Hippocampal formation (tissue), 2 donors: ENCODE results near the gene PERM1.
A peak's percentile ranks its signal among the peaks of the same experiment; 100 is the strongest.

Experiments
- DNase-seq, 2 donors: peaks; one replicate each; lab custom pipeline; 2025; lab: John Stamatoyannopoulos, UW

The PERM1 gene

DNA sequence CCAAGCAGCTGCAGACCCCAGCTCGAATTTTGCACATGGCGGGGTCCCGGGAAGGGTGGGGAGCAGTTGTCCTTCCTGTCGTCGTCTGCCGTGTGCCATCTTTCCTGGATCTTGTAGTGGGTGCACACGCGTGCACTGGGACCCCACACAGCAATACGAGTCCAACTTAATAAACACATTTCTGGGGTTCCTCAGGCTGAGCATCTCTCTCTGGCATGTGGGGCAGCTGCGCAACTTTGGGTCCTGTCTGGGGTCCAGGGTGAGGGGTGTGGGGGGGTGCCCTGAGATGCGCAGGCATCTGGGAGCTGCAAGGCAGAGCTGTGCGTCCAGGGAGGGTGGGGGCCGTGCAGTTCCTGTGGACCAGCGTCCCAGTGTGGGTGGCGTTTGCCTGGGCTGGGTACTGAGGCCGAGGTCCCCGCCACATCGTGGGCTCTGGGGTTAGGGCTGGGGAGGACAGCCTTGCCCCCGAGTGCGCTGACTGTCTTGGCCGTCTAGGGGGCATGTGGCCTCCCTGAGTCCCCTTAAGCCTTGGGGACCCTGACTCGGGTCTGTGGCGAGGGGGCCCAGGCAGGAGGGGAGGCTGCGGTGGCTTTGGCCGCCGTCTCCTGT is 16.3 kb downstream of the PERM1 start:
- no peak for DNase-seq

- no peak for DNase-seq
Observed at GRCh38 chr1:964691-965525, 17.0 kb downstream of the PERM1 start.

DNA sequence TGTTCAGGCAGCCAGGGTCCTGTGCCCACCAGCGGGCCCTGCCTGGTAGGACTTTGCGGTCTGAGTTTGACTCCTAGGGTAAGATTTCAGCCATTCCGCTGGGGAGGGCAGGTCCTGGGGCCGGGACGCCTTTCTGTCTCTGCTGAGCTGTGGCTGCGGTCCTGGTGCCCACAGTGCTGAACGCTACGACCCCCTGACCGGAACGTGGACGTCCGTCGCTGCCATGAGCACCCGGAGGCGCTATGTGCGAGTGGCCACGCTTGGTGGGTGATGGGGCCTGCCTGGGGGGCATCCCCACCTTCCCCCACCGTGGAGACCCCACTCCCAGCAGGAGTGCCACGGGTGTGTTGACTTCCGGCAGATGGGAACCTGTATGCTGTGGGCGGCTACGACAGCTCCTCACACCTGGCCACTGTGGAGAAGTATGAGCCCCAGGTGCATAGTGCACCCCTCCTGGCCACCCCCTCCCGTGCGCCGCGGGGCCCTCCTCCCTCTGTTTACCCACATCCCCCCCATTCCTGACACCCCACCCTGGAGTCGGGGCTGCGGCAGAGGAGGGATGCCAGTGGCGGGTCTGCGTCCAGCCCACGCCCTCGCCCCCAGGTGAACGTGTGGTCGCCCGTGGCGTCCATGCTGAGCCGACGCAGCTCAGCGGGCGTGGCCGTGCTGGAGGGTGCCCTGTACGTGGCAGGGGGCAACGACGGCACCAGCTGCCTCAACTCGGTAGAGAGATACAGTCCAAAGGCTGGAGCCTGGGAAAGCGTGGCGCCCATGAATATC is 18.0 kb downstream of the PERM1 start:
- no peak for DNase-seq

GRCh38 chr1:963301-963651 is 18.6 kb downstream of the PERM1 start:
- DNase-seq, result no peak

DNA sequence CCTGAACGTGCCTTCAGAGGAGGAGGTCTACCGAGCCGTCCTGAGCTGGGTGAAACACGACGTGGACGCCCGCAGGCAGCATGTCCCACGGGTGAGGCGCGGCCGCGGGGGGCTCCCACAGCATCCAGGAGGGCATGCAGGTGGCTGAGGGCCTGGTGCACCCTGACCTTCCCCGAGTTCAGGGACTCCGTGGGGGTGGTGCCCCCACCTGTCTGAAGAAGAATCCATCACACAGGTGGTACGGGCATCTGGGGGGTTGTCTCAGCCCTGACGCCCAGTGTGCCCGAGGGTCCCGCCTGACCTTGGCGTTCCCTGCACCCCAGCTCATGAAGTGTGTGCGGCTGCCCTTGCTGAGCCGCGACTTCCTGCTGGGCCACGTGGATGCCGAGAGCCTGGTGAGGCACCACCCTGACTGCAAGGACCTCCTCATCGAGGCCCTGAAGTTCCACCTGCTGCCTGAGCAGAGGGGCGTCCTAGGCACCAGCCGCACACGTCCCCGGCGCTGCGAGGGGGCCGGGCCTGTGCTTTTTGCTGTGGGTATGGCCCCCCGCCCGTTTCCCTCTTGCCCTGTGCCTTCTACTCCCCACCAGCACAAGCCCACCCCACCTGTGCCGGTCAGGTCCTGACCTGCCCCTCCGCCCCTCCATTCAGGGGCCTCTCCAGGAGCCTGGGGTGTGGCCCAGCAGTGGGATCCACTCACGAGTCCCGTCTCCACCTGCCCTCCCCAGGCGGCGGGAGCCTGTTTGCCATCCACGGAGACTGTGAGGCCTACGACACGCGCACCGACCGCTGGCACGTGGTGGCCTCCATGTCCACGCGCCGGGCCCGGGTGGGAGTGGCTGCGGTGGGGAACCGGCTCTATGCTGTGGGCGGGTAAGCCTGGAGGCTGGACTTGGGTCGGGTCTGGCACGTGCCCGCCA is 19.3 kb downstream of the PERM1 start:
- no peak for DNase-seq

DNA sequence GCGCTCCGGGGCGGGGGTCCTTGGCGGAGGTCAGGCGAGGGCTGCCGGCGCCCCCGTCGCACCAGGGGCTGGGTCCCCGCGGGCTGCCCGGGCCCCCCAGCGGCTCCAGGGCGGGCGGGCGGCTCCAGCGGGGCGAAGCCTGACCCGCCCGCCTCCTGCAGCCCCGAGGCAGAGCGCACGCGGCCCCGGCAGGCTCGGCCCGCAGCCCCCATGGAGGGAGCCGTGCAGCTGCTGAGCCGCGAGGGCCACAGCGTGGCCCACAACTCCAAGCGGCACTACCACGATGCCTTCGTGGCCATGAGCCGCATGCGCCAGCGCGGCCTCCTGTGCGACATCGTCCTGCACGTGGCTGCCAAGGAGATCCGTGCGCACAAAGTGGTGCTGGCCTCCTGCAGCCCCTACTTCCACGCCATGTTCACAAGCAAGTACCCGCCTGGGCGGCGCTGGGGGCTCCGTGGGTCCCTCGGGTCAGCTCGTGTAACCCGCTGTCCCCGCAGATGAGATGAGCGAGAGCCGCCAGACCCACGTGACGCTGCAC is 20.7 kb downstream of the PERM1 start:
- no peak for DNase-seq

DNA sequence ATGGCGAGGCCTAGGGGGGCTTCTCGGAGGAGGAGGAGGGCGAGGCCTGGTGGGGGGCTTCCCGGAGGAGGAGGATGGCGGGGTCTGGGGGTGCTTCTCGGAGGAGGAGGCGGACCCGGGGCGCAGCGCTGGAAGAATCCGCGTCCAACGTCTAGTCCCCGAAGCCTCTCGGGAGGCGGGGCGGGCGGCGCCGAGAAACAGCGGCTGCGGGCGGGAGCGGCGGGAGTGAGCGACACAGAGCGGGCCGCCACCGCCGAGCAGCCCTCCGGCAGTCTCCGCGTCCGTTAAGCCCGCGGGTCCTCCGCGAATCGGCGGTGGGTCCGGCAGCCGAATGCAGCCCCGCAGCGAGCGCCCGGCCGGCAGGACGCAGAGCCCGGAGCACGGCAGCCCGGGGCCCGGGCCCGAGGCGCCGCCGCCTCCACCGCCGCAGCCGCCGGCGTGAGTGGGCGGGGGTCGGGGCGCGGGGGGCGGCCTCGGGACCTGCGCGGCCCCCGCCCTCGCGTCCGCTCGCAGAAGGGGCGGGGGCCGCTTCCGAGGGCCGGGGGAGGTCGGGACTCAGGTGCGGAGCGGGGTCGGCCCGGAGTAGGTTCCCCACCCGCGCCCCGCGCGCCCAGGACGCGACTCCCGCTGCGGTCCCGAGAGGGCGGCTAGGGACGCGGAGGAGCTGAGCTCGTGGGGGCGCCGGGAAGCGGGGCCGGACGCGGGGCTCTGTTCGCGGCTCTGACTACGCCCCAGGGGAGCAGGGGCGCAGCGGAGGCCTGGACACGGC is 21.3 kb downstream of the PERM1 start, which contains the start of gene KLHL17:
Gene KLHL17, plus strand, starts transcription at position 222 of the 769 bp plus-strand sequence. Its CDS starts 110 bp downstream, at position 332.
- DNase-seq, result peak; percentile 24 to 48

GRCh38 chr1:959731-960362 is 22.0 kb downstream of the PERM1 start:
- no peak for DNase-seq

GRCh38 chr1:958823-959730 is 22.8 kb downstream of the PERM1 start, which contains the start of gene NOC2L:
NOC2L (minus strand) TSS chr1:959256; CDS start chr1:959240, 16 bp downstream.
- peak; percentile 77 to 93 for DNase-seq

DNA sequence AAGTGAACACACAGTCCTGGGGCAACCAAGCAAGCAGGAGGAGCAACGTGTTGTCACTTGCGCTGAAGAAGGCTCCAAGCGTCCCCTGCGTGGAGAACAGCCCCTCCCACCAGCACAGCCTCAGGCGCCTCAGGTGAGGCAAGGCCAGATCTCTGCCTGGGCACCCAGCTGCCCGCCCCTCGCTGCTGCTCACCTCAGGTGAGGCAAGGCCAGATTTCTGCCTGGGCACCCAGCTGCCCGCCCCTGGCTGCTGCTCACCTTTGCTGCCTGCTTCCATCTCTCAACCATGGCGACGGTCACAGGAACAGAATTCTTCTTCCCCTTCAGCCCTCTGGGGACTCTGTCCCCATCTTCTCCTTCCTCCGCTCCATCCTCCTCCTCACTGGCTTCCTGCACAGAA is 25.3 kb downstream of the PERM1 start:
- DNase-seq, result no peak

DNA sequence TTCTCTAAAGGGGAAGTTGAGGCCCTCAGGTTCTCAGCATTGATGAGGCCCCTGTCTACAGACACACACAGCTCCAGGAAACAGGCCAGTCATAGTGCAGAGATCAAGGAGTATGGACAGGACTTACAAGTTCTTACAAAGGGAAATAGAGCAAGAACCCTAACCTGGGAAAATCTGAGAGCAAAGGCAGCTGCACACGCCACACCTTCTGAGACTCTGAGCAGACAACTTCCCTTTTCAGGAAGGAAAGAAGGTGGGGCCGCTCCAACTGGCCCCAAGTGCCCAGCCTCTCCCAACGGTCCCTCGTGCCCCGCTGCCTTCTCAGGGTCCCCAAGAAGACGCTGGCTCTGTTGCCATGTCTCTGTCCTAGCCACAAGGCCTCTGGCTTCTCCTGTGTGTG is 26.4 kb downstream of the PERM1 start:
- DNase-seq, result no peak

DNA sequence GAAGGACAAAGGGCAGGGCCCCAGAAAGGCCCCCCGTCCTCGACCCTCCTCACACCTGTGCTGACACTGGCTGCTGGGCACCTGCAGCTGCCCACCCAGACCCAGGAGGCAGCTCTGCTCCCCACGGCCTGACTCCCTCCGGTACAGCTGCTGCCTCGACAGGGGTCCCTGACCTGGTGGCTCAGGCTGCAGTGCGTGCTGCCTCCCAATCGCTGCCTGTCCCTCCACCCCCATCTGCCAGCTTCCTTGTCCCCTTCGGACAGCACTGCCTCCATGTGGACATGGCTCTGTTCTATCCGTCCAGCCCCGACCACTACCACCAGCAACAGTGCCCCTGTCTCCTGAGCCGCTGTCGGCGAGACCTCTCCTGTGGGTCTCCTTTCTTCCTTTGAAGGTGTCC is 27.0 kb downstream of the PERM1 start:
- no peak for DNase-seq

DNA sequence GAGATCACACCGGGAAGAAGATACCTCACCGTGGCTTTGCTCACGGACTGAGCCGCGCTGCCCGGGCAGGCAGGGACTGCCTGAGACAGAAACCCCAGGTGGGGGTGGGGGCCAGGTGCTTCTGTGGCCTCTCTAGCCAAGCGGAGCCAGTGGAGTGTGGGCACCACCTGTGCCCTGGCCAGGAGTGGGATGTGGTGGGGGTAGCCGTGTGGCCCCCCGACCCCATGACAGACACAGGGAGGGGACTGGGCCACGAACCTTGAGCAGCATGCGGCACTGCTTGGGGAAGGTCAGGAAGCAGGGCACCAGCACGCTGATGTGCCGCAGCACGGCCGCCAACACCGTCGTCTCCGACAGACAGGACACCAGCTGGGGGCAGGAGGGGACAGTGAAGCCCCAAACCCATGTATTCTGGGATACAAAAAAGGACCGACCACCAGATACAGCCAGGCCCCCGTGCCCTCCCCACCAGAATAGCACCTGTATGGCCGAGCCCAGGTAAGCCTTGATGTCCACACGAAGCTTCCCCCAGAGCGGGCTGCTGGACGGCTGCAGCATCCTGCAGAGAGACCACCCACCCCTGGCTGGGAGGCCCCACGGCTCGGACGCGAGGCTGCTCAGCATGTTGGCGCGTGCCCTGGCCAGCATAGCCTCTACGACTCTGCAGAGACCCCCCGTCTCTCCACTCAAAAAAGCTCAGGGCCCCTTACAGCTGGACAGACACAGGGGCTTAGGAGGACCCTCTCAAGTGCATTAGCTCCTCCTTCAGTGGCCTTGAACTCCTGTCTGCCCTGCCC is 28.2 kb downstream of the PERM1 start:
- DNase-seq, result no peak

GRCh38 chr1:952603-953002 is 29.3 kb downstream of the PERM1 start:
- DNase-seq, result no peak

DNA sequence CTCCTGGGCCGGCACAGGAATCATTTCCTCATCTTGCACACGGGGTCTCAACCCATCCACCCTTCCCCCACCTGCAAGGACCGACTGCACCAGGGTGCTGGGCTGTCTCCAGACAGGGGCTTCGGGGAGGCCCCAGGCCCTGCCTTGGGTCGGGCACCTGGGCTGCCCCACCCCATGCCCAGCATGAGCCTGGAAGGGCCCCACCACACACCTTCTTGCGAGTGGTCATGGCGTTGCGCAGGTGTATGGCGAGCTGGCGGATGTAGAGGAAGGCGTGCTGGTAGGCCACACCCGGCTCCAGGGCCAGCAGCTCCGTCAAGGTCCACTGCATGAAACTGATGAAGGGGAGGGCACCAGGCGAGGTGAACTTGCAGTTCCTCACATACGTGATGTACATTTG is 29.7 kb downstream of the PERM1 start:
- no peak for DNase-seq

DNA sequence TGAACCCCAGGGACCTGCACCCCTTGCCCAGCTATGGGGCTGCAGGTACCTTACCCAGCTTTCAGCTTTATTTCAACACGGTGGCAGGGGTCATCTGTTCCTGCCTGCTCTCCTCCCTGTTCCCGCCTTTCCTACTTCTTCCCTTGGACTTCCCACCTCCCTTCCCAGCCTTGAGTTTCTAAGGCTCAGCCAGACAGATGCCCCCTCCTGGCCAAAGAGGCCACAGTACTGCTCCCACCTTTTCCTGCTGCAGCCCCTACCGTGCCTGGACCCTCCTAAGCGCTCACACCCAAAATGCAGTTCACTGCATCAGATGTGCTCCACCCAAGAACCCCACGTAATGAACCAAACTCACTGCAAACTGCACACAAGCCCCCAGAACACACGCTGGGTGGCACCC is 30.5 kb downstream of the PERM1 start:
- no peak for DNase-seq

GRCh38 chr1:950881-951280 is 31.0 kb downstream of the PERM1 start:
- DNase-seq, result no peak

- no peak for DNase-seq
Observed at GRCh38 chr1:950268-950667, 31.6 kb downstream of the PERM1 start.
